GM20000 (cell line): ENCODE results near the gene NFATC4.

ENCODE experiments used
- DNase-seq: peaks from one replicate; pipeline ENCODE4 v3.0.0; 2012; ENCODE audit warnings: low spot score
- TF ChIP-seq, protein P1 (sequence below): IDR thresholded peaks from 2 replicates; pipeline ENCODE4 v1.5.1; 2012; ENCODE audit warnings: mild to moderate bottlenecking, control low read depth; ENCODE audit errors: extremely low read depth, missing control alignments

The NFATC4 gene

DNA sequence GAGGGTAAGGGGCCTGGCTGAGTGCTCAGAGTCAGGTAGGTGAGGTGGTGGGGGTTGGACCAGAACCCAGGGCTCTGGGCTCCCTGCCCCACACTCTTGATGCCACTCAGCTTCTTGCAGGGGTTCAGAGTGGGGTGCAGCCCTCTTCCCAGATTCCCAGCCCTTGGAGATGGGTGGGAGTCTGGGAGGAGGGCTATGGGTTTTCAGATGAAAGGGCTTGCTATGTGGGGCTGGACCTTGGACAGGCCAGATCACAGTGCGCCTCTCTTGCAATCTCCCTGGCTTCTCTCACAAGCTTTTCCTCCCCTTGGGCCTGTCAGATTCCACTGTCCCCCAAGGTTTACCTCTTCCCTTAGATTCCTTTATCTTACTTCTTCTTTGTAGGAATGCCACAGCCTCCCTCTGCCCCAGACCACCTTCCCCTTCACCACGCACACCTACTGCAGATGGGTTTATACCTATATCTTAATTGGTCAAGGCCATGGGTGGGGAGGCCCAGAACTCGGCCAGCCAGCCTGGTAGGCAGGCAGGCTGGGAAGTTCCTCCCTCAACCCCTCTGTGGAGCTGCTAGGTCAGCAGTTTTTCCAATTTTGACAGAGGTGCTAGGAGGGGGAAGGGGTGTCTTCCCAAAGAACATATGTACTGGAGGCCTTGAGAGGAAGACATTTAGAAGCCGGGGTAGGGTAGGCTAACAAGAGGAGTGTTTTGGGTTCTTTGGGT lies 32.2 kb downstream of the NFATC4 start:
- no peak for DNase-seq
- TF ChIP-seq, protein P1, sequence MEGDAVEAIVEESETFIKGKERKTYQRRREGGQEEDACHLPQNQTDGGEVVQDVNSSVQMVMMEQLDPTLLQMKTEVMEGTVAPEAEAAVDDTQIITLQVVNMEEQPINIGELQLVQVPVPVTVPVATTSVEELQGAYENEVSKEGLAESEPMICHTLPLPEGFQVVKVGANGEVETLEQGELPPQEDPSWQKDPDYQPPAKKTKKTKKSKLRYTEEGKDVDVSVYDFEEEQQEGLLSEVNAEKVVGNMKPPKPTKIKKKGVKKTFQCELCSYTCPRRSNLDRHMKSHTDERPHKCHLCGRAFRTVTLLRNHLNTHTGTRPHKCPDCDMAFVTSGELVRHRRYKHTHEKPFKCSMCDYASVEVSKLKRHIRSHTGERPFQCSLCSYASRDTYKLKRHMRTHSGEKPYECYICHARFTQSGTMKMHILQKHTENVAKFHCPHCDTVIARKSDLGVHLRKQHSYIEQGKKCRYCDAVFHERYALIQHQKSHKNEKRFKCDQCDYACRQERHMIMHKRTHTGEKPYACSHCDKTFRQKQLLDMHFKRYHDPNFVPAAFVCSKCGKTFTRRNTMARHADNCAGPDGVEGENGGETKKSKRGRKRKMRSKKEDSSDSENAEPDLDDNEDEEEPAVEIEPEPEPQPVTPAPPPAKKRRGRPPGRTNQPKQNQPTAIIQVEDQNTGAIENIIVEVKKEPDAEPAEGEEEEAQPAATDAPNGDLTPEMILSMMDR: no peak

DNA sequence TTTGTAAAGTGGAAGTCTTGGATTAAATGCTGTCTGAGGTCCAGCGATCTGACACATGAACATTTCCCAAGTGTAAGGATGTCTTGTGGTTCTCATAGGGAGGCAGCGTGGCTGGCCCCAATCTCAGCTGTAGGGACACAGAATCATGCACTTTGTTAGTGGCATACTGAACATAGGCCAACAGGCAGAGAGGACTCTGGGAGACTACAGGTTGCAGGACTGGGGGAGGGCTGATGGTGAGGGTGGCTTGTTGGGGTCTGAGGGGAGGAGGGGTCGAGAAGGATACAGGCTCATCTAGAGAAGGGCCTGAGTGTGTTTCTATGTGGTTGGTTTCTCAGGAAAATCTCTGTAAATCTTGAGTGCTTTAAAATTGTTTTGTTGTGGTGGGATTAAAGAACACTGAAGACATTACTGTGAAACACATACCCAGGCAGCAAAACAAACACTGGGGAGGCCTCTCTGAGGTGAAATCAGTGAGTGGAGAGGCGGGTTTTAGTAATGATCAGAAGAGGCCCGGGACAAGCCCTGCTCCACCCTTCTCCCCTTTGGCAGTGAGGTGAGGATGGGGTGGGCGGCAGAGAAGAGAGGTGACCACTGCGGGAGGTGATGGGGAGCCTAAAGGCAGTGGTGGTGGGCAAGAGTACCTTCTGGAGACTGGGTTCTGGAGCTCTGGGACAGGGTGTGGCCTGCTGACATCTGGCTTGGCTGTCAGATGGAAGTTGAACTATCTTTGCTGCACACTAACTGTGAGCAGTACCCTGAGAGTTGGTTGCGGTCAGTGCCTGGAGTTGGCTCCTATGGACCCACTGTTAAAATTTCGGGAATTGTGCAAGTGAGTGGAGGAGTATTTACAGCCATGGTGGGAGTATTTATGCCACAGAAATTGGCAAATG lies 34.1 kb downstream of the NFATC4 start:
- TF ChIP-seq, protein P1: no peak
- DNase-seq: no peak

DNA sequence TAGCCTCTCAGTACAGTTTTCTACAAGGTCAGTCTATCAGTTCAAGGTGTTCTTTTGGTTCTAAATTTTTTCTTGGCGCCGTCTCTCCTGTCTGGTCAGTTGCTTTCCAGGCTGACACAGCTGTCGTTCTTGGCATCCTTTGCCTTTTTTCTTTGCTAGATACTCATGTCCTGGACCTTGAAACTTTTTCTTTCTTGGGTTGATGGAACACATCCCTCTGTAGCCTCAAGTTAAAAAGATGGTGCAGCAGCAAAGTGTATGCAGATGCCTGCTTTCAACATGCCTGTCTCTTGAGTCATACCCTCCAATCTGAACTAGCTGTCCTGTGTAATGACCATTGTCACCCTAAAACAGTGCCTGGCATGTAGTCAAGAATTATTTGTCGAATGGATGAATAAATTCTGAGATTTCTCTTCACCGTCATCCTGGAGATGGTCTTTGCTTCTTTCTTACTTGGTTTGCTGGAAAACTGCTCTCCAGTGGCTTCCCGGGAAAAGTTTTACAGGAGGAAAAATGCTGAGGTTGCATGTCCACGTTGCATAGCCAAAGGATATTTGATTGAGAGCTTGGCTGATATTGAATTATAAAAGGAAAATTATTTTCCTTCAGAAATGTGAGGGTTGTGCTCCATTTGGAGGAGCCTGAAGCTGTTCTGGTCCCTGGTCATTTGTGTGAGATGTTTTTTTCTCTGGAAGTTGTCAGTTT lies 35.5 kb downstream of the NFATC4 start:
- TF ChIP-seq, protein P1: no peak
- DNase-seq: no peak

DNA sequence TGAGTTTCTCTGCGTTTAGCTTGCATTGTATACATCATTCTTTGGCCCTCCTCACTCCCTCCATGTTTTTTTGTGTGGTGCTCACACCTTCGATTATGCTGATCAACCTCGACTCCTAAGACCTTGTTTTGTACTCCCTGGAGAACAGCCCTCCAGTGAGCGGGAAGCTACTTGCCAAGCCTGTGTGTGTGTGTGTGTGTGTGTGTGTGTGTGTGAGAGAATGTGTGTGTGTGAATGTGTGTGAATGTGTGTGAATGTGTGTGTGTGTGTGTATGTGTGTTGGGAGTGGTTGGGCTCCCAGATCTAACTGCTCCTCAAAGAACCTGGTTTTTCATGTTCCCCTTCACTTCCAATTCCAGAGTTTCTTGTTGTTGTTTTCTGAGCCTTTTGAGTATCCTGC lies 36.8 kb downstream of the NFATC4 start:
- DNase-seq: no peak
- TF ChIP-seq, protein P1: no peak

DNA sequence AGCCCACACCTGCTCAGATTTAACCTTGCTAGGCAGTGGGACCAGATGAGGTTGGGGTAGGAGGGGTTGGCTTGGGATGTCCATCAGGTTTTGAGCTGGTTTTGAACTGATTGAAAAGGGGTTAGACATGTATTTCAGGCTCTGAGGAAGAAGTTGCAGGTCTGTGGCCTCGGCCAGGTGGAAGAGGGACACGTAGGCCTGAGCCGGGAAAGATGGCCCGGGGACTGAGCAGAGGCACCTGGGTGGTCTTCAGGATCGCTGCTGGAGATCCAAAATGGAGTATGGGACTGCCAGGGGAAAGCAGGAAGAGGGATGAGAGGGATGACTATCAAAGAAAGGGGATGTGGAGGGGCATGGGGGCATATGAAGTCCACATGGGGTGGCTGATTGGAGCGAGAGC lies 38.4 kb downstream of the NFATC4 start:
- TF ChIP-seq, protein P1: no peak
- DNase-seq: no peak

DNA sequence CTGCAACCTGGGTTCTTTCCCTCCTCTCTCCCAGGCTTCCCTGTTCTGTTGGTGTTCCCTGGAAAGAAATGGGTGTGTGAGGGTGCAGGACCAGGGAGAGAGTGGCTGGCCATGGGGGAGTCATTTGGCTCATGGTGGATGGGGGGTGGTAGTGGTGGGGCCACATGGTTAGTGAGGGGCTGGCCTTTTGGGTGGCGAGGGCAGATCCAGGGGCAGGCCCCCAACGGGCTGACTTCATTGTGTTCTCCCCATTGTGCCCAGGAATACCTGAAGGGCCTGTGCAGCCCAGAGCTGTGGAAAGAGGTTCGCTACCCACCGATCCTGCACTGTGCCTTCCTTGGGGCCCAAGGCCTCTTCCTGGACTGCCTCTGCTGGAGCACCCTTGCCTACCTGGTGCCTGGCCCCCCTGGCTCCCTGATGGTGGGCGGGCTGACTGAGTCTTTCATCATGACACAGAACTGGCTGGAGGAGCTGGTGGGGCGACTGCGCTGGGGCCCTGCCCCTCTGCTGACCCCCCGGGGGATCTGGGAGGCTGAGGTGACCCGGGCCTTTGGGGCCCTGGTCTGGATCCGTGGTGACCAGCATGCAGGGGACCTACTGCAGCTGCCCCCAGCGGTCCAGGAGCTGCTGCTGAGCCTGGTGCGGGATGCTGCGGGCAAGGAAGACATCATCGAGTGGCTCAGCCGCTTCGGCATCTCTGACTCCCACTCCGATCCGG lies 39.8 kb downstream of the NFATC4 start:
- TF ChIP-seq, protein P1: no peak
- no peak for DNase-seq
